Measurements from ENCODE around the gene XIST.
"Not testable (repeated sequence)": the region's sequence is repeated elsewhere in the genome, so short reads cannot be mapped to it uniquely, and the experiment has no call there.

XIST gene

DNA sequence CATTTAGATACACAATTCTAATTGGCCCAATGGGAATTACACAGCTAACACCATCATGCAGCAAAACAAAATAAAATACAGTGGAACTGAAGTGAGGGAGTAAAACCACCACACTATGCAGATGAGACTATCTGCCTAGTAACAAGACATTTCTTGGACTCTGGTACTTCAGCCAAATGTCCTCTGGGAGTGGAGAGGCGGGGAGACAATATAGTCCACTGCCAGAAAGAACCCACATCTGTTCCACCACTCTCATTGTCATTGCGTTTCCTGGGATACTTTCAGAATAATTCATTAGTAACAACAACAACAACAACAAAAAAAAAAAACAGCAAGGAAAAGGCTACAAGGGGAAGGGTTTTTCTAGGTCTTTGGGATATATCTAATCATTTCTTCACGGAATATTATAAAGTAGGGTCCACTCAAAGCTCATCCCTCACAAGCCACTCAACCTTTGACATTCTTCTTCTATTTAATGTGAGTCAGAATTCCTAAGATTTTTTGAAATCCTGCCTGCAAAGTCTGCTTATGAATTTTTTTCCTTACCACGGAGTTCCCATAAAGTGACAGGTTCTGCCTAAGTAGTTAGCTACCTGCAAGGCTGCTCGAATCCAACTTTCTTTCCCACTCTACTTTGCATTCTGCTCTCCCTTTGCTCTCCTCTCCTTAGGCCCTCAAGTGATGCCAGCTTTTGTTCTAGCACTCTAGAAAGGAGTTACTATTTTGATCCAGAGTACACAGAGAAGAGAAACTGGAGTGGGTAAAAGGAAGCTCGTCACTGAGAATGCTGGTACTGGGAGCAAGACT lies 34.9 kb downstream of the XIST start:
- Mint-ChIP-seq H3K36me3 (ENCODE audit: insufficient read depth) (no peaks in the 10 kb centered on the region), H3K27ac (no peak overlapping the region), H3K27me3 (peaks cover 0 to 6% of the 10 kb centered on the region in 2 donors), H3K4me3 (no peak overlapping the region), H3K9me3 (no peaks in the 10 kb centered on the region), H3K4me1 (ENCODE audit: low read depth in 2 of 2) (no peaks in the 10 kb centered on the region)
- ATAC-seq (replicated peaks) (no peak), DNase-seq (no peak)

DNA sequence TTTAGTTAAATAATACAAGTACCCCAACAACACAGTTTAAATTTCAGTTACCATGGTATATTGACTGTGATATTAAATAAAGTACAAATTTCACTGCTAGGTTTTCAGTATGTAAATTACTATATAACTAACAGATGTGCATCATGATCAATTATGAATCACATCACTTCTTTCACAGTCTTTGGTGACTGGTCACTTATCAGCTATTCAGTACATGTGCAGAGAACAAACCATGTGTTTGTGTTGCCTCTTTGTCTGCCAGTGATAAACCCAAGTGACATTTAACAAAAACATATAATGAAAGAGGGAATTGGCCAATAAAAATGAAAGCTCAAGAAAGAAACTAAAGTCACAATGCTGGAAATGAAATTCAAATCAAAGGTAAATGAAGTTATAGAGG lies 40.3 kb downstream of the XIST start:
- DNase-seq (no peak), ATAC-seq (replicated peaks) (no peak)
- no peaks in the 10 kb centered on the region for H3K27me3 Mint-ChIP-seq
- no peak overlapping the region for H3K4me3 Mint-ChIP-seq
- no peaks in the 10 kb centered on the region for H3K9me3 Mint-ChIP-seq
- no peak overlapping the region for H3K27ac Mint-ChIP-seq
- H3K4me1 Mint-ChIP-seq (ENCODE audit: low read depth in 2 of 2) = no peaks in the 10 kb centered on the region
- H3K36me3 Mint-ChIP-seq (ENCODE audit: insufficient read depth) = no peaks in the 10 kb centered on the region

- H3K4me1 Mint-ChIP-seq (ENCODE audit: low read depth in 2 of 2); H3K9me3 Mint-ChIP-seq; H3K4me3 Mint-ChIP-seq; H3K36me3 Mint-ChIP-seq (ENCODE audit: insufficient read depth); H3K27me3 Mint-ChIP-seq; ATAC-seq (replicated peaks); H3K27ac Mint-ChIP-seq; DNase-seq: not testable (repeated sequence)
These were observed 48.4 kb downstream of the XIST start for GRCh38 chrX:73804109-73804508.

DNA sequence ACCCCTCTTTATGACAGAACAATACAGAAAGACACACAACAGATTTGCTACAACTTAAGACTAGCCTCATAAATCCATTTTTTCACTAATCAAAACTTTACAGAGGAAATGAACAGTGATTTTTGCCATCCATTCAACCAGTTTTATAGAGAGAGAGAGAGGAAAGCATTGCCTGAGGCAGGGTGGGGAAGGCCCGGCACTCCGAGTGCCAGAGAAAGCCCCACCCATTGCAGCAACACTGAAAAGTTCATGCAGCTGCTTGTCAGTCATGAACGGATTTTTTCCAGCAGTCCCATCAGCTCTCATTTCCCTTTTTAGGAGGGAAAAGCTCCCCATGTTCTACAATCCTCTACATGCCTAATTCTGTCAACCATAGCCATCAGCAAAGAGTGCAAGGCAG lies 52.6 kb downstream of the XIST start:
- Mint-ChIP-seq H3K9me3 (peaks cover 0 to 3% of the 10 kb centered on the region in 2 donors), H3K4me3 (no peak overlapping the region), H3K27me3 (no peaks in the 10 kb centered on the region), H3K36me3 (ENCODE audit: insufficient read depth) (no peaks in the 10 kb centered on the region), H3K27ac (no peak overlapping the region), H3K4me1 (ENCODE audit: low read depth in 2 of 2) (no peaks in the 10 kb centered on the region)
- ATAC-seq (replicated peaks) (no peak), DNase-seq (no peak)

- not testable (repeated sequence) for H3K4me1 Mint-ChIP-seq (ENCODE audit: low read depth in 2 of 2); H3K4me3 Mint-ChIP-seq; ATAC-seq (replicated peaks); H3K36me3 Mint-ChIP-seq (ENCODE audit: insufficient read depth); H3K27me3 Mint-ChIP-seq; H3K27ac Mint-ChIP-seq; DNase-seq
- H3K9me3 Mint-ChIP-seq = peaks cover 0 to 13% of the 10 kb centered on the region in 2 donors
These were observed 60.0 kb downstream of the XIST start for GRCh38 chrX:73792511-73792910.

- ATAC-seq (replicated peaks) (no peak), DNase-seq (no peak)
- no peaks in the 10 kb centered on the region for H3K4me1 Mint-ChIP-seq (ENCODE audit: low read depth in 2 of 2)
- H3K27ac Mint-ChIP-seq = no peak overlapping the region
- H3K4me3 Mint-ChIP-seq = no peak overlapping the region
- H3K9me3 Mint-ChIP-seq = peaks cover 0 to 13% of the 10 kb centered on the region in 2 donors
- H3K36me3 Mint-ChIP-seq (ENCODE audit: insufficient read depth) = peaks cover 3% of the 10 kb centered on the region
- no peaks in the 10 kb centered on the region for H3K27me3 Mint-ChIP-seq
These were observed 67.0 kb downstream of the XIST start for GRCh38 chrX:73785493-73785892.
